NCI-H526 (cell line): Measurements from ENCODE around the gene PDE8A.
A peak's percentile ranks its signal among the peaks of the same experiment; 100 is the strongest.
"Not testable (repeated sequence)": the region's sequence is repeated elsewhere in the genome, so short reads cannot be mapped to it uniquely, and the experiment has no call there.

ENCODE experiments used
- DNase-seq, 2 experiments: peaks; one replicate each; lab custom pipeline; 2025; lab: John Stamatoyannopoulos, UW

Gene PDE8A

GRCh38 chr15:84988909-84989644 is 7.4 kb downstream of the PDE8A start:
- DNase-seq: no peak

- no peak for DNase-seq
Observed at GRCh38 chr15:84990507-84990906, 8.9 kb downstream of the PDE8A start.

GRCh38 chr15:84991014-84991712 is 9.5 kb downstream of the PDE8A start:
- no peak for DNase-seq

- DNase-seq: no peak
Observed at GRCh38 chr15:84992157-84992944, 10.7 kb downstream of the PDE8A start.

GRCh38 chr15:84996055-84996454 is 14.4 kb downstream of the PDE8A start:
- no peak for DNase-seq

- not testable (repeated sequence) for DNase-seq
Observed at GRCh38 chr15:84996714-84997113, 15.1 kb downstream of the PDE8A start.

GRCh38 chr15:84997214-84997613 is 15.6 kb downstream of the PDE8A start:
- DNase-seq: not testable (repeated sequence)

- no peak for DNase-seq
Observed at GRCh38 chr15:85000189-85000864, 18.7 kb downstream of the PDE8A start.

- DNase-seq: no peak
Observed at GRCh38 chr15:85000937-85001336, 19.3 kb downstream of the PDE8A start.

- no peak for DNase-seq
Observed at GRCh38 chr15:85002517-85002916, 20.9 kb downstream of the PDE8A start.

GRCh38 chr15:85003593-85004312 is 22.1 kb downstream of the PDE8A start:
- DNase-seq: no peak

GRCh38 chr15:85004550-85004949 is 22.9 kb downstream of the PDE8A start:
- DNase-seq: no peak

GRCh38 chr15:85005319-85005718 is 23.7 kb downstream of the PDE8A start:
- DNase-seq: no peak

GRCh38 chr15:85005746-85006145 is 24.1 kb downstream of the PDE8A start:
- DNase-seq: no peak

- no peak for DNase-seq
Observed at GRCh38 chr15:85006201-85006600, 24.5 kb downstream of the PDE8A start.

GRCh38 chr15:85006655-85007054 is 25.0 kb downstream of the PDE8A start:
- no peak for DNase-seq

- no peak for DNase-seq
Observed at GRCh38 chr15:85007137-85007536, 25.5 kb downstream of the PDE8A start.

- no peak for DNase-seq
Observed at GRCh38 chr15:85007741-85008397, 26.2 kb downstream of the PDE8A start.

GRCh38 chr15:85008474-85009260 is 27.0 kb downstream of the PDE8A start:
- peak; percentile 25 to 27 for DNase-seq

GRCh38 chr15:85009435-85009834 is 27.8 kb downstream of the PDE8A start:
- DNase-seq: no peak
